Stimulated activated CD8-positive, alpha-beta memory T cell treated with anti-CD3 and anti-CD28 coated beads, Interleukin-12 subunit alpha, Interleukin-12 subunit beta, amount 100 ng/mL, for 24 hours (primary cell): ENCODE data around the gene SEC61B.
"Not testable (repeated sequence)": the region's sequence is repeated elsewhere in the genome, so short reads cannot be mapped to it uniquely, and the experiment has no call there.

Experiments
- DNase-seq: peaks from one replicate; pipeline ENCODE4 v3.0.0-alpha.2; 2020; ENCODE audit errors: extremely low read depth

The SEC61B gene

DNA sequence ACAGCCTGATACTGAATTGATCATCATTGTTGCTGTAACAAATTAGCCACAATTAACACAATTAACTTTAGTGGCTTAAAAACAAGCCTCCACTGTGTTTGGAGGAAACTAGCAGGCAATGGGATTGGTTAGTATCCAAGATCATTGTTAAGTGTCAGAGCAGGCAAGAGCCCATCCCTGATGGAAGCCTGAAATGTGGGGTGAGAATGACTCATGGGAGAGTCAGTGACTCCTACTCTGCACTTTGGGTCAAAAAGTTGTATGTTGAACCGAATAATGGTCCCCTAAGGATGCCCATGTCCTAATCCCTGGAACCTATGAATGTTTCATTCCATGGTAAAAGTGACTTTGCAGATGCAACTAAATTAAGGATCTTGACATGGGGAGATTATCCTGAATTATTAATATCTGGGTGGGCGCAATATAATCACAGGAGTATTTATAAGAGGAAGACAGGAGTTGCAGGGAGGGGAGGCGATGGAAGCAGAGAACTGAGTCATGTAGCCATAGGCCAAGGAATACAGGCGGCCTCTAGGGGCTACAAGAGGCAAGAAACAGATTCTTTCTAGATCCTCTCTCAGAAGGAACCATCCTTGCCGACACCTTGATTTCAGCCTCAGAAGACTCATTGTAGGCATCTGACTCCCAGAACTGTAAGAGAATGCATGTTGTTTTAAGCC, 29.2 kb upstream of the SEC61B start:
- DNase-seq: no peak

DNA sequence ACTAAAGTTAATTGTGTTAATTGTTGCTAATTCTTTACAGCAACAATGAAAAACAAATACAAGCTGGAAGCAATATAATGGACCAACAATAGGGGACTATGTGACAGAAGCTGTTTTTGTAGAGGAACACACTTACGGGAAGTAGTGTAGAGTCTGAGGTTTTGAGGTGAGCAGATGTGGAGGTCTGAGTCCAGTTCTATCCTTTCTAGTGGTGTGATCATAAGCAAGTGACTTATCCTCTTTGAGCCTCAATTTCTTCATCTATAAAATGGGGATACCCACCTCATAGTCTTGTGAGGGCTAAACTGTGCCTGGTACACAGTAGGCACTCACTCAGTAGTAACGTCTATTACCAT, 28.6 kb upstream of the SEC61B start:
- no peak for DNase-seq

DNA sequence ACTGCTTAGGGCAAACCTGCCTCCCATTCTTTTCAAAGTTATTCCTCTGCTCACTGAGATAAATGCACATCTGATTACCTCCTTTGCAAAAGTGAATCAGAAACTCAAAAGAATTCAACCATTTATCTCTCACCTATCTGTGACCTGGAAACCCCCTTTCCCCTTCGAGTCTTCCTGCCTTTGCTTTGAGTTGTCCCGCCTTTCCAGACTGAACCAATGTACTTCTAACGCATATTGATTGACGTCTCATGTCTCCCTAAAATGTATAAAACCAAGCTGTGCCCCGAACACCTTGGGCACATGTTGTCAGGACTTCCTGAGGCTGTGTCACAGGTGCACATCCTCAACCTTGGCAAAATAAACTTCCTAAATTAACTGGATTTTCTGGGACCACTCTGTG, 25.6 kb upstream of the SEC61B start:
- DNase-seq: not testable (repeated sequence)

DNA sequence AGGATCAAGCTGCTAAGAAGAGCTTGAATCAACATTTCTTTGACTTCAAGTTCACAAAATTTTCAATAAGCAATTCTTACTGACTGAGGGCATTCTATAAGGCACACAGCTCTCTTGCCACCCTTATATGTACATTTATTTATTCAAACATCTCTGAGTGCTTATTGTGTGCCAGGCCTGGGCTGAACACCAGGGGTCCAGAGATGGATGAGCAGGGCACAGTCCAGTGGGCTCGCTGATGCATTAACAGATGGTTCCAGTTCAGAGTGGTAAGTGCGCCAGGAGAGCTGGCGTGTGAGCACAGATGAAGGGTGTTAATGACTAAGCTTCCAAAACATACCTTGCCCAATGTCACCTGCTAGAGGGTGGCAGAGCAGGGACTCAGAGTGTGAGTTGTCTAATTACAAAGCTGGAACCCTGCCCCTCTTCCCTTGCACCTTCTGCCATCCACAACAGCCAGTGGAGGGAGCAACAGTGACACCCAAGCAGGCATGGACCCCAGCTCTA, 24.9 kb upstream of the SEC61B start:
- no peak for DNase-seq

- DNase-seq: no peak
These were observed 24.1 kb upstream of the SEC61B start for GRCh38 chr9:99197987-99198386.

DNA sequence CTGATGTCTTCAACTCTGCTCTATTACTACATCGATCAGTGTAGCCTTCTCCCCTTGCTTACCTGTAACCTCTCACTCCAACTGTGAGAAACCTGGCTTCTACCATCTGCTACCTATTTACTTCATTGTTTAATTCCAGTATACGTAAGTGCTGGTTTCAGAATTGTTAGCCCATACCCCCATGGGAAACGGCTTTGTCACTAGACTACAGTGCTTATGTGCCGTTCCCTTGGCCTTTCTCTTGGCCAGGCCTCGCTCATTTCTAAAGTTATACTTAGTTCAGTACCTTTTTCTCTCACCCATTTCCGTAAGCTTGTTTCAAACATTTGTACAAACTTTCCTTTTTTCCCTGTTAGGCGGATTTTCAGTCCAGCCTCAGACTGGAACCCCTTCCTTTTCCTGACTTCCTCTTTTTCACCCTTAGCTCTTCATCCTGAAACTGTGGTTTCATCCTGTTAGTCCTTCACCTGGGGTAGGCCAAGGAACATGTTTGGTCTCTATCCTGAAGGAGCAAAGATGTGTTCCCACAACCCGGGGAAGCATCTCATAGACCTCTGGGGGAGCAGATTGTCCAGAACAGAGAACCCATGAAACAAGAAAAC, 22.0 kb upstream of the SEC61B start:
- no peak for DNase-seq

DNA sequence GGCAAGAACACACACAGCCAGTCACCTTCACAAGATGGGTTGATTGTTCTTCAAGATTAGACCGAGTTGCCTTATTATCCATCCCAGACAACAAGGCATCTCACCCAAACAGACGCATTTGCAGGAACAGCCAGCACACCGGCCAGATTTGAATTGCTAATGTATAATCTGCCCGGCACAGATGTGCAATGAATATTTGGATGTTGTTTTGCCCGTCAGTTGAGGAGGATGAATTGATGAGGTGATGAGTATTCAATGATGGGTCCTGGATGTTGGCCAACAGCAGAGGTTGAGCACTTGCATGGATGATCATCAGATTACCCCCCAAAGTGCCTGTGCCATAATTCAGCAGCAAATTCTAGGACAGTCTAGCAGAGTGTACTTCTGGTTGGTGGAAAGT, 20.5 kb upstream of the SEC61B start:
- no peak for DNase-seq

- DNase-seq: no peak
These were observed 11.5 kb upstream of the SEC61B start for GRCh38 chr9:99210572-99210971.

GRCh38 chr9:99211746-99212145, 10.3 kb upstream of the SEC61B start:
- no peak for DNase-seq

DNA sequence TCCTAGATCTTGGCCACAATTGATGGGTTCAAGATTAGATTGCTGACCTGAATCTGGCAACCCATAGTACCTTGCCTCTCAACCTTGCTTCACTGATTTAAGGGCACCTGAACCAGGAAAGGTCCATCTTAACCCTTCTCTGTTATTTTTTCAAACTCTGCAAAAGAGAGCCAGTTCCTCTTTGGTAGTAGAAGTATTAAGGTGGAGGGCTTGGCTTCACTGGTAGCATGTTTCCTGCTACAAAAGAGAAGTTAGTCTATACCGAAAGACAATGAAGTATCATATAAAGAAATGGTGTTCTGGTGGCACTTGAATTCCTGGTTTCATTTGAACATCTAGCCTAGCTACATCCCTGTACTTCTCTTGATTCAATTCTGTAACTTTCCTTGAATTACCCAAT, 8.9 kb upstream of the SEC61B start:
- no peak for DNase-seq

GRCh38 chr9:99216073-99216472, 6.0 kb upstream of the SEC61B start:
- no peak for DNase-seq

- no peak for DNase-seq
These were observed 2.1 kb upstream of the SEC61B start for GRCh38 chr9:99220011-99220410.

DNA sequence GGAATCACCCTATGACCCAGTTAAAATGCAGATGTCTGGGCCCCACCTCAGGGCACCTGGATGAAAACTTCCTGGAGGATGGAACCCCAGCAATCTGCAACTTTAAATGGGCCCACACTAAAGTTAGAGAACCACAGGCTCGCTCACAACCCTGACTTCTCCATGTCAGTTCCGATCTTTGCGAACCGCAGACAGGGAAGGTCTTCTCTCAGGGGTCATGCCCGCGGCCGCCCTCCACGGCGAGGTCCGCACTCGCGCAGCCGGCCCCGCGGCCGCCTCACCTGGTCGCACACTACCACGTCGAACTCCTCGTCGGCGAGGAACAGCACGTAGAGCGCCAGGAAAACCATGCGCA, 839 bp upstream of the SEC61B start:
- DNase-seq: no peak

GRCh38 chr9:99222416-99223270, 561 bp downstream of the SEC61B start:
- no peak for DNase-seq

DNA sequence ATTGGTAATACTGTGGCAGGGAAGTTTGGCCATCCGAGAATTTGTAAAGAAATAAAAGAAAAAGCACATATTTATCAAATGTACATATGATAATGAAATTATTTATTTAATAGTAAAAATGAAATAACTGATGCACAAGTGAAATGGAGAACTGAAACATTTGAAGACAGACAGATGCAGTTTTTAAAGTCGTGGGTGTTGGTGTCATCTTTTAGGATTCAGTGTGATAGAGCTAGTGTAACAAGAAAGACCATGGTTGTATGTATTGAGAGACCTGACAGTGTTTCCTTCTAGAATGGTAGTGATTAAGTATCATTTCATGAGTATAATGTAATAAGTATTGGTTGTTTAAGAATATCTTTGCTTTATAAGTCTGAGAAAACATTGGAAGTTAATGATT, 2.4 kb downstream of the SEC61B start:
- DNase-seq: no peak

- DNase-seq: no peak
These were observed 4.0 kb downstream of the SEC61B start for GRCh38 chr9:99226054-99226453.

DNA sequence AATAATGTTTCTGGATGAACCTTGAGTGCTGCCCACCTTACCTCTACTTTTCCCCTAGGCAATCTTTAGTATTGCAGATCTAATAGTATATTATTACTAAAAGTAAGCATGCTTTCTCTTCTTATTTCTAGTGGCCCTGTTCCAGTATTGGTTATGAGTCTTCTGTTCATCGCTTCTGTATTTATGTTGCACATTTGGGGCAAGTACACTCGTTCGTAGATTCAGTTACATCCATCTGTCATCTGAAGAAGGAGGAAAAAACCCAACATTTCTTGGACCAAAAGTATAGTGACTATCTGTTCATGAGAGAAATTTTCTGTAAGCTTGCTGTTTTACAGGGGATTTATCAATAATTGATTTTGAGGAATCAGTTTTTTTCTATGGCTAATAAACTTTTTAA, 8.1 kb downstream of the SEC61B start:
- DNase-seq: no peak

DNA sequence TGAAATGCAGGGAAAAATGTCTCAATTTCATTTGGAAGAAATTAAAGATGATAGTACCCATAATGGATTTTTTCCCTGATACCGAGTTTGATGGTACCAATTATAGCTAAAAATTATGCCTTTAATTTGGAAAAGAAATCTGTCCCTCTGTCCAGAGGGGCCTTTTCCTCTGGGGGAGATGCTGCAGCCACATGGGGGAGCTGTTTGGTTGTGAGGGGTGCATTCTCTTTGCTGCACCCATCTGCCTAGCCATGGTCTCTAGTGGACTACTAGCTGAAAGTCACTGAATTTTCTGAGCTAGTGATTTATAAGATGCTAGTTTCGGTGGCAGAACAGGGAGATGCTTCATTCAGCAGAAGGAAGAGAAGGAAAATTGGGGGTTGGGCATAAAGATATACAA, 9.6 kb downstream of the SEC61B start:
- DNase-seq: no peak

DNA sequence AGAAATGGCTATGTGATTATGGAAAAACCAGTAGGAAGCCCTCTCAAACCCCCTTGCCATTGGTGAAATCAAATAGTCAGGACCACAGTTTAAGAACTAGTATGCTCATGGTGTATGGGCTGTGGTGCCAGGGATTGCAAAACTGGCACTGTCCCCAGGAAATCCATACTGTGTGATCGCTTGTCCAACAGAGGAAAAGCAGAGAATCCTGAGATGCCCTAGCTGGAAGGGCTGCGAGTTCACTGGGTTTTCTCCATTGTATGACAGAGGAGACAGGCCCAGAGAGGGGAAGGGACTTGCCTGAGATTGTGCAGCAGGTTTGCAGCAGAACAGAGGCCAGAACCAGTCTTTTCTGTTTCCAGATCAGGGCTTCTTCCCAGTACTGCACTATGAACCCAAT, 12.5 kb downstream of the SEC61B start:
- DNase-seq: no peak

GRCh38 chr9:99235069-99235468, 13.0 kb downstream of the SEC61B start:
- DNase-seq: no peak

DNA sequence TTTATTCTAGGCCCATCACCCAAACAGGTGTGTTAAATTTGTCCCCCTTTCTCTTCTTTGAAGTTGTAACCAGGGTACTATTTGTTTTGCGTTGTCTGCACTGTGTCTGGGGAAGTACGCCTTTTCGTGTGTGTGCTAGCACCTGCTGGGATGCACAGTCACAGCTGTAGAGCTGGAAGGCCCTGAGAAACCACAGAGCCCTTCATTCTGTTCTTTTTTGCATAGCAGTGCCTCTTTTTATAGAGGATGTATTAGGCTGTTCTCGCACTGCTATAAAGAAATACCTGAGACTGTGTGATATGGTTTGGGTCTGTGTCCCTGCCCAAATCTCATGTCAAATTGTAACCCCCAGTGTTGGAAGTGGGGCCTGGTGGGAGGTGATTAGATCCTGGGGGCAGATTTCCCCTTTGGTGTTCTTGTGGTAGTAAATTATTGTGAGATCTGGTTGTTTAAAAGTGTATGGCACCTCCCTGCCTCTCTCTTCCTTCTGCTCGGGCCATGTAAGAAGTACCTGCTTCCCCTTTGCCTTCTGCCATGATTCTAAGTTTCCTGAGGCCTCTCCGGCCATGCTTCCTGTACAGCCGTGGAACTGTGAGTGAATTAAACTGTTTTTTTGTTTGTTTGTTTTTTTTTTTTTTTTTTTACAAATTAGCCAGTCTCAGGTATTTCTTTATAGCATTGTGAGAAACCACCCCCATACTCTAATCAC, 14.0 kb downstream of the SEC61B start:
- DNase-seq: no peak

DNA sequence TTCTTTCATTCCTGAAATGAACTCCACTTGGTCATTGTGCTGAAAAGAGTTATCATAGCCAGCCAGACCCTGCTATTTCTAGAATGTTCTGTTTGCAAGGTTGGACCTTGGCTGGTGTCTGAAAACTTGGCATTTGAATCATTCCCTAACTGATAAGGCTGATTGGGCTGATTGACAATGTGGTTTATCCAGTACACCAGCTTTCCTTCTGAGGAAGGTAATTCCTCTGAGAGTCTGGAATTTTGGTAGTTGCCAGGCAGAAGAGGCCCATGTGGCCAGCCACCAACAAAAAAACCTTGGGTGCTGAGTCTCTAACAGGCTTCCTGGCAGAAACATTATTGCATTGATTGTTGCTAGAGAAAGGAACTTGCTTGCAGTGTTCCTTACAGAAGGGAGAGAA, 15.3 kb downstream of the SEC61B start:
- no peak for DNase-seq
